Measurements from ENCODE around the gene WDR27.
"Not testable (repeated sequence)": the region's sequence is repeated elsewhere in the genome, so short reads cannot be mapped to it uniquely, and the experiment has no call there.

Gene WDR27

GRCh38 chr6:169434554-169434953 lies 267.3 kb downstream of the WDR27 start:
- H3K9ac ChIP-seq (ENCODE audit: low read length); H3K4me1 ChIP-seq (ENCODE audit: control insufficient read depth, insufficient read depth, low read length); H3K27ac ChIP-seq (ENCODE audit: low read depth, low read length); H3K4me3 ChIP-seq (ENCODE audit: low read depth, low read length); H3K36me3 ChIP-seq (ENCODE audit: control insufficient read depth, insufficient read depth, low read length); H3K27me3 ChIP-seq (ENCODE audit: control insufficient read depth, insufficient read depth, low read length): not testable (repeated sequence)
- peaks cover 49% of the 10 kb centered on the region for H3K9me3 ChIP-seq (ENCODE audit: control insufficient read depth, insufficient read depth, low read depth, low read length)

- Histone ChIP-seq H3K9me3 (ENCODE audit: control insufficient read depth, insufficient read depth, low read depth, low read length) (peaks cover 51% of the 10 kb centered on the region), H3K27ac (ENCODE audit: low read depth, low read length) (no peak overlapping the region), H3K36me3 (ENCODE audit: control insufficient read depth, insufficient read depth, low read length) (peaks cover 5% of the 10 kb centered on the region; the same call in 1 of the 2 replicates), H3K9ac (ENCODE audit: low read length) (no peak overlapping the region), H3K4me3 (ENCODE audit: low read depth, low read length) (no peak overlapping the region), H3K4me1 (ENCODE audit: control insufficient read depth, insufficient read depth, low read length) (peaks cover 21% of the 10 kb centered on the region), H3K27me3 (ENCODE audit: control insufficient read depth, insufficient read depth, low read length) (no peaks in the 10 kb centered on the region; the same call in 1 of the 2 replicates)
Observed at GRCh38 chr6:169429001-169429400, 272.8 kb downstream of the WDR27 start.

GRCh38 chr6:169428532-169428931 lies 273.3 kb downstream of the WDR27 start:
- H3K4me3 ChIP-seq (ENCODE audit: low read depth, low read length): no peak overlapping the region
- H3K27me3 ChIP-seq (ENCODE audit: control insufficient read depth, insufficient read depth, low read length): no peaks in the 10 kb centered on the region; the same call in 1 of the 2 replicates
- H3K36me3 ChIP-seq (ENCODE audit: control insufficient read depth, insufficient read depth, low read length): peaks cover 5% of the 10 kb centered on the region; the same call in 1 of the 2 replicates
- H3K9ac ChIP-seq (ENCODE audit: low read length): no peak overlapping the region
- no peak overlapping the region; the same call in 1 of the 2 replicates for H3K27ac ChIP-seq (ENCODE audit: low read depth, low read length)
- peaks cover 52% of the 10 kb centered on the region for H3K9me3 ChIP-seq (ENCODE audit: control insufficient read depth, insufficient read depth, low read depth, low read length)
- H3K4me1 ChIP-seq (ENCODE audit: control insufficient read depth, insufficient read depth, low read length): peaks cover 21% of the 10 kb centered on the region

- Histone ChIP-seq H3K27me3 (ENCODE audit: control insufficient read depth, insufficient read depth, low read length) (no peaks in the 10 kb centered on the region; the same call in 1 of the 2 replicates), H3K9me3 (ENCODE audit: control insufficient read depth, insufficient read depth, low read depth, low read length) (peaks cover 52% of the 10 kb centered on the region), H3K9ac (ENCODE audit: low read length) (peak overlapping the region; percentile 61), H3K4me3 (ENCODE audit: low read depth, low read length) (0 out of 2 replicates have a peak overlapping the region, but pooled peaks have one; percentile 12), H3K4me1 (ENCODE audit: control insufficient read depth, insufficient read depth, low read length) (peaks cover 21% of the 10 kb centered on the region), H3K27ac (ENCODE audit: low read depth, low read length) (peak overlapping the region; percentile 60; the same call in 1 of the 2 replicates), H3K36me3 (ENCODE audit: control insufficient read depth, insufficient read depth, low read length) (peaks cover 5% of the 10 kb centered on the region; the same call in 1 of the 2 replicates)
Observed at GRCh38 chr6:169427856-169428255, 274.0 kb downstream of the WDR27 start.

- H3K36me3 ChIP-seq (ENCODE audit: control insufficient read depth, insufficient read depth, low read length): peaks cover 5% of the 10 kb centered on the region; the same call in 1 of the 2 replicates
- H3K4me1 ChIP-seq (ENCODE audit: control insufficient read depth, insufficient read depth, low read length): peaks cover 21% of the 10 kb centered on the region
- peaks cover 41% of the 10 kb centered on the region for H3K9me3 ChIP-seq (ENCODE audit: control insufficient read depth, insufficient read depth, low read depth, low read length)
- H3K9ac ChIP-seq (ENCODE audit: low read length): no peak overlapping the region
- no peak overlapping the region for H3K4me3 ChIP-seq (ENCODE audit: low read depth, low read length)
- no peaks in the 10 kb centered on the region; the same call in 1 of the 2 replicates for H3K27me3 ChIP-seq (ENCODE audit: control insufficient read depth, insufficient read depth, low read length)
- no peak overlapping the region for H3K27ac ChIP-seq (ENCODE audit: low read depth, low read length)
Observed at GRCh38 chr6:169426611-169427010, 275.2 kb downstream of the WDR27 start.

- peaks cover 34% of the 10 kb centered on the region for H3K9me3 ChIP-seq (ENCODE audit: control insufficient read depth, insufficient read depth, low read depth, low read length)
- H3K9ac ChIP-seq (ENCODE audit: low read length): no peak overlapping the region
- H3K4me1 ChIP-seq (ENCODE audit: control insufficient read depth, insufficient read depth, low read length): peaks cover 21% of the 10 kb centered on the region
- peaks cover 5% of the 10 kb centered on the region; the same call in 1 of the 2 replicates for H3K36me3 ChIP-seq (ENCODE audit: control insufficient read depth, insufficient read depth, low read length)
- H3K27ac ChIP-seq (ENCODE audit: low read depth, low read length): no peak overlapping the region
- H3K4me3 ChIP-seq (ENCODE audit: low read depth, low read length): no peak overlapping the region
- no peaks in the 10 kb centered on the region; the same call in 1 of the 2 replicates for H3K27me3 ChIP-seq (ENCODE audit: control insufficient read depth, insufficient read depth, low read length)
Observed at GRCh38 chr6:169425628-169426370, 276.0 kb downstream of the WDR27 start.

GRCh38 chr6:169424821-169425240 lies 277.0 kb downstream of the WDR27 start:
- Histone ChIP-seq H3K9ac (ENCODE audit: low read length) (no peak overlapping the region), H3K27me3 (ENCODE audit: control insufficient read depth, insufficient read depth, low read length) (no peaks in the 10 kb centered on the region; the same call in 1 of the 2 replicates), H3K9me3 (ENCODE audit: control insufficient read depth, insufficient read depth, low read depth, low read length) (peaks cover 25% of the 10 kb centered on the region), H3K27ac (ENCODE audit: low read depth, low read length) (no peak overlapping the region), H3K4me1 (ENCODE audit: control insufficient read depth, insufficient read depth, low read length) (peaks cover 21% of the 10 kb centered on the region), H3K36me3 (ENCODE audit: control insufficient read depth, insufficient read depth, low read length) (peaks cover 3% of the 10 kb centered on the region; the same call in 1 of the 2 replicates), H3K4me3 (ENCODE audit: low read depth, low read length) (no peak overlapping the region)

- Histone ChIP-seq H3K4me1 (ENCODE audit: control insufficient read depth, insufficient read depth, low read length) (peaks cover 21% of the 10 kb centered on the region), H3K4me3 (ENCODE audit: low read depth, low read length) (no peak overlapping the region), H3K27ac (ENCODE audit: low read depth, low read length) (no peak overlapping the region), H3K9me3 (ENCODE audit: control insufficient read depth, insufficient read depth, low read depth, low read length) (peaks cover 21% of the 10 kb centered on the region; the same call in 1 of the 2 replicates), H3K36me3 (ENCODE audit: control insufficient read depth, insufficient read depth, low read length) (no peaks in the 10 kb centered on the region), H3K27me3 (ENCODE audit: control insufficient read depth, insufficient read depth, low read length) (no peaks in the 10 kb centered on the region; the same call in 1 of the 2 replicates), H3K9ac (ENCODE audit: low read length) (no peak overlapping the region)
Observed at GRCh38 chr6:169424149-169424804, 277.6 kb downstream of the WDR27 start.

- H3K36me3 ChIP-seq (ENCODE audit: control insufficient read depth, insufficient read depth, low read length): no peaks in the 10 kb centered on the region
- H3K9ac ChIP-seq (ENCODE audit: low read length): no peak overlapping the region
- peaks cover 30% of the 10 kb centered on the region for H3K9me3 ChIP-seq (ENCODE audit: control insufficient read depth, insufficient read depth, low read depth, low read length)
- no peak overlapping the region for H3K27ac ChIP-seq (ENCODE audit: low read depth, low read length)
- no peak overlapping the region for H3K4me3 ChIP-seq (ENCODE audit: low read depth, low read length)
- H3K4me1 ChIP-seq (ENCODE audit: control insufficient read depth, insufficient read depth, low read length): no peaks in the 10 kb centered on the region
- H3K27me3 ChIP-seq (ENCODE audit: control insufficient read depth, insufficient read depth, low read length): no peaks in the 10 kb centered on the region
Observed at GRCh38 chr6:169421586-169422264, 280.1 kb downstream of the WDR27 start.

GRCh38 chr6:169420912-169421543 lies 280.8 kb downstream of the WDR27 start:
- Histone ChIP-seq H3K4me1 (ENCODE audit: control insufficient read depth, insufficient read depth, low read length) (no peaks in the 10 kb centered on the region), H3K36me3 (ENCODE audit: control insufficient read depth, insufficient read depth, low read length) (no peaks in the 10 kb centered on the region), H3K9me3 (ENCODE audit: control insufficient read depth, insufficient read depth, low read depth, low read length) (peaks cover 31% of the 10 kb centered on the region), H3K4me3 (ENCODE audit: low read depth, low read length) (no peak overlapping the region), H3K27ac (ENCODE audit: low read depth, low read length) (no peak overlapping the region), H3K27me3 (ENCODE audit: control insufficient read depth, insufficient read depth, low read length) (no peaks in the 10 kb centered on the region), H3K9ac (ENCODE audit: low read length) (no peak overlapping the region)
